Measurements from ENCODE around the gene GAPDHS. TPM values are rescaled to one million over a fixed set of nuclear protein-coding genes. Genes with fewer than 3 reads are reported as not detected.
A peak's percentile ranks its signal among the peaks of the same experiment; 100 is the strongest.

GAPDHS gene
- total and polyA plus RNA-seq, 12 donors = not detected

- 25 to 26% methylated on average over 30 of the region's 30 CpGs for WGBS, 2 donors
- Histone ChIP-seq H3K36me3 (no peaks in the 10 kb centered on the region), H3K4me3 (no peak overlapping the region), H3K27me3 (peaks cover 0 to 11% (median 8%) of the 10 kb centered on the region in 7 donors), H3K4me1 (peaks cover 0 to 8% (median 3%) of the 10 kb centered on the region in 9 donors), H3K9me3 (no peaks in the 10 kb centered on the region), H3K27ac (no peak overlapping the region)
- intact Hi-C loops (cut with DNase I) = loop anchor here in 8 of 10 donors (1.0 to 10.0 kb wide), 5 partner anchors 141 to 221 kb away; partner anchors contain the start of gene FFAR3 (in 1 of the 8)
- ATAC-seq (peak; percentile 77 to 93 (median 89)), DNase-seq (peak; percentile 57 to 65)
- peak; percentile 93 to 99 (median 98) for TF ChIP-seq CTCF (IDR thresholded peaks at IDR 0.05)
Measured at GRCh38 chr19:35495107-35496064, 37.9 kb upstream of the GAPDHS start.

GRCh38 chr19:35497406-35497805 is 35.9 kb upstream of the GAPDHS start:
- WGBS, 2 donors = 82 to 84% methylated on average over 14 of the region's 14 CpGs
- Histone ChIP-seq H3K4me3 (no peak overlapping the region), H3K9me3 (no peaks in the 10 kb centered on the region), H3K27ac (no peak overlapping the region), H3K27me3 (peaks cover 0 to 3% (median 0%) of the 10 kb centered on the region in 7 donors), H3K36me3 (no peaks in the 10 kb centered on the region), H3K4me1 (peaks cover 0 to 8% (median 3%) of the 10 kb centered on the region in 9 donors)
- intact Hi-C loops (cut with DNase I) = loop anchor here in 3 of 10 donors (2.0 to 10.0 kb wide), 3 partner anchors 143 to 223 kb away; partner anchors contain the start of gene FFAR3 (in 1 of the 3)
- no peak for TF ChIP-seq CTCF (IDR thresholded peaks at IDR 0.05)
- DNase-seq (no peak), ATAC-seq (no peak)

- Histone ChIP-seq H3K9me3 (no peaks in the 10 kb centered on the region), H3K4me3 (no peak overlapping the region), H3K27ac (no peak overlapping the region), H3K27me3 (no peaks in the 10 kb centered on the region), H3K4me1 (peaks cover 0 to 8% (median 3%) of the 10 kb centered on the region in 9 donors), H3K36me3 (no peaks in the 10 kb centered on the region)
- no peak for TF ChIP-seq CTCF (IDR thresholded peaks at IDR 0.05)
- ATAC-seq (no peak), DNase-seq (no peak)
- intact Hi-C loops (cut with DNase I) = loop anchor here in 2 of 10 donors (10.0 kb wide), 2 partner anchors 143 to 223 kb away; partner anchors contain the start of gene FFAR3 (in 1 of the 2)
- 78 to 91% methylated on average over 3 of the region's 3 CpGs for WGBS, 2 donors
Measured at GRCh38 chr19:35498220-35498619, 35.0 kb upstream of the GAPDHS start.

GRCh38 chr19:35498984-35499527 is 34.2 kb upstream of the GAPDHS start:
- no peaks in the 10 kb centered on the region for H3K9me3 ChIP-seq
- H3K4me1 ChIP-seq = peaks cover 0 to 8% (median 3%) of the 10 kb centered on the region in 9 donors
- DNase-seq (no peak), ATAC-seq (no peak)
- TF ChIP-seq CTCF (IDR thresholded peaks at IDR 0.05) = no peak
- no peaks in the 10 kb centered on the region for H3K27me3 ChIP-seq
- no peaks in the 10 kb centered on the region for H3K36me3 ChIP-seq
- WGBS, 2 donors = 75 to 77% methylated on average over 9 of the region's 9 CpGs
- no peak overlapping the region for H3K27ac ChIP-seq
- intact Hi-C loops (cut with DNase I) = loop anchor here in 2 of 10 donors (10.0 kb wide), 2 partner anchors 144 to 224 kb away; partner anchors contain the start of gene FFAR3 (in 1 of the 2)
- H3K4me3 ChIP-seq = no peak overlapping the region
